GM11168 (cell line): ENCODE data around the gene GALK2.
"Not testable (repeated sequence)": the region's sequence is repeated elsewhere in the genome, so short reads cannot be mapped to it uniquely, and the experiment has no call there.

Source experiments
- in situ Hi-C: fragments of 300-500 bp; cut with MboI; formaldehyde crosslinking; loops from one replicate; pipeline ENCODE4 v1.12.0; 2022; ENCODE audit warnings: low sequenced_read_pairs; ENCODE audit not compliant: unreplicated experiment

Gene GALK2

GRCh38 chr15:49212897-49213296 is 42.9 kb downstream of the GALK2 start:
- in situ Hi-C loops, result no loop called here

DNA sequence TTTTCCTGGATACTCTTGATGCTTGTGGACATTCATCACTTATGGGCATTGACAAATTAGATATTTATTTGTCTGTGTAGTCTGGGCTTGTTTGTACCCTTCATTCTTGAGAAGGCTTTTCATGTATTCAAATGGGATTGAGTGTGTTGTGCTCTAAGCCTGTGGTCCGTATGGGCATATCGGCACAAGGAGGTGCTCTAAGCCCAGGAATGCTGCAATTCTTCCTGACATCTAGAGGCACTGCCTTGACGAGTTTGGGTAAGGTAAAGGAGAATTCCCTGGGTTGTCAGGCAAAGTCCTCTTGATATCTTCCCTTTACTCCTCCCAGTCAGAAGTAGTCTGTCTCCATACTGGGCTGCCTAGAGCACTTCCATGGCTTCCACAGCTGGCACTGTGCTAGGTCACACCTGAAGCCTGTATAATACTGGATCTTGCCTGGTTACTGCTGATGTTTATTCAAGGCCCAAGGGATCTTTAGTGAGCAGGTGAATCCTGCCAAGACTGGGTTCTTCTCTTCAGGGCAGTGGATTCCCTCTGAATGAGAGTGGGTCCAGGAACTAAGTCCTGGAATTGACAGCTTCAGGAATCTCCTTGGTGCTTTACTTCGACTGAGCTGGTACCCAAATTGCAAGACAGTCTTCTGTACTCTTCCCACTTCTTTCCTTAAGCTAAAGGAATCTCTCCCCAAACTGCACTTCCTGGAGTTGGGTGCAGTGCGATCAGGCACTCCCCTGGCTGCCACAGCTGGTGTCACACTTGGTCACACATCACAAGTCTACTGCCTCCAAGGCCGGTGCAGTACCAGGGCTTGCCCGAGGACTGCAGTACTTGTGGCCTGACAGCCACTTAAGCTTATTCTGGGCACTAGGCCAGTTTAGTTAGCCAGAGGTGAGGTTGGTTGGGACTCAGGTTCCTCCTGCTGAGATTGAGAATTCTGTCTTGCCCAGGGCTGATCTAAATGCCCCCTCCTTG is 46.0 kb downstream of the GALK2 start:
- in situ Hi-C loops, result no loop called here

DNA sequence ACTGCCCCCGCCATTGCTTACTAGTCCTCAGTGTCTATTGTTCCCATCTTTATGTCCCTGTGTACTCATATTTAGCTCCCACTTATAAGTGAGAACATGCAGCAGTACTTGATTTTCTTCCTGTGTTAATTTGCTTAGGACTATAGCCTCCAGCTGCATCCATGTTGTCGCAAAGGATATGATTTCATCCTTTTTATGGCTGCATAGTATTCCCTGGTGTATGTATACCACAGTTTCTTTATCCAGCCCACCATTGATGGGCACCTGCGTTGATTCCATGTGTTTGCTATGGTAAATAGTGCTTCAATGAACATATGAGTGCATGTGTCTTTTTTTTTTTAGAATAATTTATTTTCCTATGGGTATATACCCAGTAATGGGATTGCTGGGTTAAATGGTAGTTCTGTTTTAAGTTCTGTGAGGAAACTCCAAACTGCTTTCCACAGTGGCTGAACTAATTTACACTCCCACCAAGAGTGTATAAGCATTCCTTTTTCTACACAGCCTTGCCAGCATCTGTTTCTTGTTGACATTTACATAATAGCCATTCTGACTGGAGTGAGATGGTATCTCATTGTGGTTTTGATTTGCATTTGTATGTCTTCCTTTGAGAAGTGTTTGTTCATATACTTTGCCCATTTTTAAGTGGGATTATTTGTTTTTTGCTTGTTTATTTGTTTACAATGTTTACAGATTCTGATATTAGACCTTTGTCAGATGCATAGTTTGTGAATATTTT is 53.7 kb downstream of the GALK2 start:
- in situ Hi-C loops, result no loop called here

GRCh38 chr15:49225572-49226281 is 55.7 kb downstream of the GALK2 start:
- in situ Hi-C loops, result loop anchor here (5.0 kb wide), 1 partner anchor 197 kb away; the partner anchor contains the start of gene FGF7

- in situ Hi-C loops, result loop anchor here (5.0 kb wide), 1 partner anchor 195 kb away; the partner anchor contains the start of gene FGF7
These were observed 57.6 kb downstream of the GALK2 start for GRCh38 chr15:49227602-49228001.

DNA sequence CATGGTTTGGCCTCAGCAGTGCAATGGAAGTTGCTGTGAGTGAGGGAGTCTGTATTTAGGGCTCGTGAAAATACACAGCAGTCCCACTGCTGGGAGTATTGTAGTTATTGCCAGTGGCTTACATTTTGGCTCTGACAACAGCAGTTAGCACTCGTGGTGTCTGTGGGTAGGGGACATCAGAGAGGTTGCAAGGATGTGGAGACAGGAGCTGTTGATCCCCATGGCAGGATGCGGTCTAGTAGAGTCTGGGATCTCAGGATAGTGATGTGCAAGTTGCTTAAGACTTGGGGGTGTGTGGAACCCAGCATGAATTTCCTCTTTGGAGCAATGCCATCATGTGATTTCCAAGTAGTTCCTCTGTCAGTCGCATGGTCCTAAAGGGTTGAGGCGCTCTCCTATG is 59.9 kb downstream of the GALK2 start:
- in situ Hi-C loops, result loop anchor here (5.0 kb wide), 1 partner anchor 192 kb away; the partner anchor contains the start of gene FGF7

- in situ Hi-C loops, result no loop called here
These were observed 62.3 kb downstream of the GALK2 start for GRCh38 chr15:49232236-49232806.

DNA sequence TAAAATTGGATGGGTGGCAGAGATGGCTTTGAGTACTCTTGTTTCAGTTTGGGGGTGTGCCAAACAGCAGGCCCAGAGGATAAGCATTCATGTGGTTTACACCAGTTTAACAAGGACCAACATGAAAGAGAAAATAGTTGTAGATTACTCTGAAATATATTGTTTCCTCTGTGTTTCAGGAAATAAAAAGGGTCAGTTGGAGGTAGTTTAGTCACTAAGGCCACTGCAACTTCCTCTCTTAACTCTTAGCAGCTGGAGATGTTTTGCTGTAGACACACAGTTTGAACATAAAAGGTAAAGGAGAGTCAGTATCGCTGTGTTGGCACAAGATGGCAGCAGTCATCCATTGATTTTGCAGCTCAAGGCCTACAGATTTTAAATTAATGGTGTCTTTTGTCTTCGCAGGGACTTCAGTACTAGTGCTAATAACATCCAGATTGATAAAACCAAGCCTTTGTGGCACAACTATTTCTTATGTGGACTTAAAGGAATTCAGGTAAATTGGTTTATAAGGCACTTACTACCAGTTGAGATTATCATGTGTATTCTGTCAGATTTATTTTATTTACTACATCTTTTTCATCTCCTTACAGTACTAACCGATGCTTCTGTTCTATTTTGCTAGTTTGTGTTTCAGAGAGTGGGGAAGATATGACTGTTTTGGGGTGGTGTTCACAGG is 65.5 kb downstream of the GALK2 start:
- in situ Hi-C loops, result no loop called here

DNA sequence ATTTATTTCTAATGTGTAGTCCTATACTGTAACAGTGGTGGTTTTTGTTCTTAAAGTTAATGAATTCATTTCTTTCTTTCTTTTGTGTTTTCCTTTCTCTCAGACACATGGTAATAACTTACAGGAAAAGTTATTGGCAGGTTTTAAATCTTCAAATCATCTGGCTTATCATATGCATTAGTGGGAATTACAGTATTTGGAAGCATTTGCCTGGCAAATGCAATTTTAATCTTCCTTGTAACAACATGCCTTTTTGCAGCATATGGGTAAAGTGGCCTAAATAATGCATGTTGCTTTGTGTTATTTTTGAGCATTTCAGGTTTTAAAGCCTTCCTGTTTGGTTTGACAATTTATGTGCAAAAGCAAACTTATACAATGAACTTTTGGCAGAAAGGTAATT is 66.8 kb downstream of the GALK2 start:
- in situ Hi-C loops, result no loop called here

DNA sequence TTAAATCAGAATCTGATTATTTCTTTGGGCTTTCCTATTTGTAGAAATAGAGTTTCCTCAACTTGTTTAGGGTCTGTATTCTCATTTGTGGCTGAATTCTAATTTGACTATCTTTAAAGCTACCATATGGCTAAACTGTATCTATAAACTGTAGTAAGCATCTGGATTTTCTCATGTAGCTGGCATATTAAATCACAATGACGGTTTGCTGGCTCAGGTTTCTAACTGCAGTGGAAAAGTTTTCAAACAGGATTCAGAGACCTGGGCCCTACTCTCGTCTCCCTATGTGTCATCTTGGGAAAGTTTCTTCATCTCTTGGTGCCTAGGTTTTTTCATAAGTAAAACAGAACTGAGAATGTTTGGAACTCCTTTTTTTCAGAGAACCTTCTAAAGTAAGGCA is 68.3 kb downstream of the GALK2 start:
- in situ Hi-C loops, result no loop called here

DNA sequence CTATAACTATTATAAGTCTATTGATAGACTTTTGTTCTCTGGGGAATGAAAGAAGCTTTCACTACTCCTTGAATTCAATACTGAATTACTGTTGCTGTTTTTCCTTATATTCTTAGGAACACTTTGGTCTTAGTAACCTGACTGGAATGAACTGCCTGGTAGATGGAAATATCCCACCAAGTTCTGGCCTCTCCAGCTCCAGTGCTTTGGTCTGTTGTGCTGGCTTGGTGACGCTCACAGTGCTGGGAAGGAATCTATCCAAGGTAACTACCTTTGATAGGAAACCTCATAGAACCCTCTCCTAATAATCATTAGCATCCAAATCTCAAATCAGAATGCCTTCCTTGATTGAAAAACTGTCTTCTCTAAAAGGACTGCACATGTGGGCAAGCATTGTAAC is 69.1 kb downstream of the GALK2 start:
- in situ Hi-C loops, result no loop called here

- in situ Hi-C loops, result no loop called here
These were observed 72.8 kb downstream of the GALK2 start for GRCh38 chr15:49242820-49243219.

DNA sequence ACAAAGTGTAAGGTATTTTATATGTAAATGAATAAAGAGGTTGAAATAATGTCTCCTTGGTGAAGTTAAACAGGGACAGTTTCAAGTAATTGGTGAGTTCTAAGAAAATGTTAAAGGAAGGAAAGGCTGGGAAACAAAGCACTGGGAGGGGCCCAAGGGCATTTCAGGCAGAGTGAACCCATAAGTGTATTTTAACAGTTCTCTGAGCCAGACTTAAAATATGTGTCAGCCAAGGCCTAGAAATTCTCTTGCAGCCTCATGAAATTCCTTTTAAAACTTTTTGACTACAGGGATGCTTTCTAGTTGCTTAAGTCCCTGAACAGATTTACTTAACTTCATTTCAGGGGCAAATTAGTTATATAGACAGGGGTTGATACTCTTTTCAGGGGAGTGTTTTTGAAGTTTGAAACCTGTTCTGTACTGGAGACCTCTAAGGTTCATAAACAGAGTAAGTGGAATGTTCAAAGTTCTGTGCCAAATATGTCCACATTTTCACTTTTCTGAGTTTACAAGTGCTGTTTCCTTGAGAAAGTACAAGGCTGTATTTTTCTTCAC is 77.6 kb downstream of the GALK2 start:
- in situ Hi-C loops, result no loop called here

GRCh38 chr15:49248291-49248690 is 78.2 kb downstream of the GALK2 start:
- in situ Hi-C loops, result no loop called here

DNA sequence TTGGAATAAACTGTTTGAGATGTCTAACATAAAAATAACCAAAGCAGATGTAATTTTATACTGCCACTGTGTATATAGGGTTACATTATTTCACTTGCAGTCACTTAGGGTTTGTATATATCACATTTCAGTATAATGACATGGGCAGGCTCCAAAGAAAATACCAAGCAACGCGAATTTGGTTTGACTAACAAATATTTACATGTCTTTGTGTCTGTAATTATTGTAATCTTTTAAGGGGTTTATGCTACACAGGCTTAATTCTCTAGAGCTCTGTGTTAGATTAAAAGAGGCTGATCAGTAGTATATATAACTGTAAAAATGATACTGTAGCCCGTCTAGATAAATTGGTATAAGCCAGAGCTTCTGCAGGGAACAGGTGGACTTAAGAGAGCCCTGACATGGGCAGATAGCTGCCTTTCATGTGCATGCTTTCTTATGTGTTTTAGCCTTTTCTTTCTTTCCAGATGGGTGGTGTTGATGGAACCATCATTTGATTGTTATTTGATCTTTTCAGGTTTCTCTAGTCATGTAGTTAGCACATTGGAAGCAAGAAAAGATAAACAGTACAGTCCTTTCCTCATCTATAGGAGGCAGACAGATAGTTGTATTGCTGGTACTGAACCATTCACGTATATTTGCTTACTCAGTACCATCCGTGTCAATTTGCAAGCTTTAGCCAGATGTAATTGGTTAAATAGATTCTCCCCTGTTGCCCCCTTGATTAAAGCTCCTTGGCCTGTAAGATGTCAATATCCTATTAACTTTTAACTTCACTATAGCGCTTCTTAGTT is 86.1 kb downstream of the GALK2 start:
- in situ Hi-C loops, result no loop called here

DNA sequence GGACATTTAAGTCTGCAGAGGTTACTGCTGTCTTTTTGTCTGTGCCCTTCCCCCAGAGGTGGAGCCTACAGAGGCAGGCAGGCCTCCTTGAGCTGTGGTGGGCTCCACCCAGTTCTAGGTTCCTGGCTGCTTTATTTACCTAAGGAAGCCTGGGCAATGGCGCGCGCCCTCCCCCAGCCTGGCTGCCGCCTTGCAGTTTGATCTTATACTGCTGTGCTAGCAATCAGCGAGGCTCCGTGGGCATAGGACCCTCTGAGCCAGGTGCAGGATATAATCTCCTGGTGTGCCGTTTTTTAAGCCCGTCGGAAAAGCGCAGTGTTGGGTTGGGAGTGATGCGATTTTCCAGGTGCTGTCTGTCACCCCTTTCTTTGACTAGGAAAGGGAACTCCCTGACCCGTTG is 95.1 kb downstream of the GALK2 start:
- in situ Hi-C loops, result not testable (repeated sequence)

DNA sequence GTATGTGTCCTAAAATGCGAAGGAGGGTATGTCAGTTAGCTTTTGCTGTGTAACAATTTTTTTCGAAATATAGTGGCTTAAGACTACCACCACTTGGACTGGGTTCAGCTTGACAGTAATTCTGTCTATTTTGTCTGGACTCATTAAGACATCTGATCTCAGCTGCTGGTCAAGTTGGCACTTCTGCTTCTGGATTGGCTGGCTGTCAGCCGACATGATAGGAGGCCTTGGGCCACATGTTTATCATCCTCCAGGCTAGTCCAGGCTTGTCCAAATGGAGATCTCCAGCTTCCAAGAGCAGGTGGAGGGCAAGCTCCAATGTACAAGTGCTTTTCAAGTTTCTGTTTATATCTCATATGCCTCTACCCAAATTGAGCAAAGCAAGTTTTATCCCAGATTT is 95.9 kb downstream of the GALK2 start:
- in situ Hi-C loops, result no loop called here

- in situ Hi-C loops, result no loop called here
These were observed 100.7 kb downstream of the GALK2 start for GRCh38 chr15:49270541-49271421.
